HEK293T (cell line): ENCODE measurements around the gene FRK.

Source experiments
- ARNT ChIP-seq: fragments of 450-650 bp; IDR thresholded peaks from 2 replicates; pipeline ENCODE4 v1.6.1; 2017; ENCODE audit warnings: mild to moderate bottlenecking
- CTBP1 ChIP-seq: fragments of 450-650 bp; IDR thresholded peaks from 2 replicates; pipeline ENCODE4 v1.6.1; 2016; ENCODE audit warnings: borderline replicate concordance
- FOXA1 ChIP-seq: fragments of 450-650 bp; IDR thresholded peaks from 2 replicates; pipeline ENCODE4 v1.6.1; 2016; ENCODE audit warnings: mild to moderate bottlenecking
- FOXM1 ChIP-seq: fragments of 450-650 bp; IDR thresholded peaks from 2 replicates; pipeline ENCODE4 v1.6.1; 2017; ENCODE audit warnings: mild to moderate bottlenecking, borderline replicate concordance
- L3MBTL2 ChIP-seq: fragments of 450-650 bp; conservative IDR thresholded peaks from 2 replicates; pipeline ENCODE4 v1.6.1; 2016; ENCODE audit warnings: mild to moderate bottlenecking
- SP1 ChIP-seq: fragments of 450-650 bp; IDR thresholded peaks from 2 replicates; pipeline ENCODE4 v1.6.1; 2017
- SUZ12 ChIP-seq: fragments of 450-650 bp; IDR thresholded peaks from 2 replicates; pipeline ENCODE4 v1.6.1; 2016; ENCODE audit warnings: mild to moderate bottlenecking

- TF ChIP-seq SP1 (no peak), ARNT (no peak), FOXA1 (no peak), CTBP1 (no peak), FOXM1 (no peak), L3MBTL2 (no peak), SUZ12 (no peak)
Observed at GRCh38 chr6:116015561-116015960, 45.1 kb downstream of the FRK start.
